Erythroblast (primary cell): ENCODE results near the gene DHX58.

Experiments used
- GATA1 ChIP-seq: IDR thresholded peaks from 2 replicates; pipeline ENCODE4 v1.6.1; 2011; ENCODE audit warnings: low read depth, mild to moderate bottlenecking, control low read depth, low read length, moderate library complexity
- POLR2A ChIP-seq: IDR thresholded peaks from 2 replicates; pipeline ENCODE4 v1.6.1; 2011; ENCODE audit warnings: mild to moderate bottlenecking, low read length

DNA sequence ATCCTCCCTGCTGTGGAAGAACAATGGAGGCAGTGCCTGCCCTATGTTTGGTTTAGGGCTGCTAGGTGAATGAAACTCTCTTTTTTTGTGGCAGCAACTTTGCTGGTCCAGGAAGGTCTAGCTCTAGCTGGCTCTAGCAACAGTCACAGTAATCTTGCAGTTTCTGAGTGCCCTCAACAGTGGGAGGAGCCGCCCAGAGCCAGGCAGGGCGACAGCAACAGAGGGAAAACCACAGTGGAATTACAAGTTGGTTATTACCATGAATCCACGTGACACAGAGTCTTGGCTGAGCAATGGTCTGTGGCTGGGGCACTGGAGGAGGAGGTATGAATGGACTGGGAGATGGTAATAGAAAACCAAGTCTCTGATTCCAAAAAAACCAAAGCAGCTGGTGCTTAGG is 20.4 kb upstream of the DHX58 start:
- TF ChIP-seq POLR2A, result no peak
- TF ChIP-seq GATA1, result no peak
